ENCODE data around the gene PAN2. TPM values are rescaled to one million over a fixed set of nuclear protein-coding genes. Genes with fewer than 3 reads are reported as not detected.

The PAN2 gene
- total and polyA plus RNA-seq, 10 of the 15 experiments (the other 5 are each of a cell fraction or from before 2014, with no cell fraction given) = 14.4 to 61.8 (median 34.9) TPM

DNA sequence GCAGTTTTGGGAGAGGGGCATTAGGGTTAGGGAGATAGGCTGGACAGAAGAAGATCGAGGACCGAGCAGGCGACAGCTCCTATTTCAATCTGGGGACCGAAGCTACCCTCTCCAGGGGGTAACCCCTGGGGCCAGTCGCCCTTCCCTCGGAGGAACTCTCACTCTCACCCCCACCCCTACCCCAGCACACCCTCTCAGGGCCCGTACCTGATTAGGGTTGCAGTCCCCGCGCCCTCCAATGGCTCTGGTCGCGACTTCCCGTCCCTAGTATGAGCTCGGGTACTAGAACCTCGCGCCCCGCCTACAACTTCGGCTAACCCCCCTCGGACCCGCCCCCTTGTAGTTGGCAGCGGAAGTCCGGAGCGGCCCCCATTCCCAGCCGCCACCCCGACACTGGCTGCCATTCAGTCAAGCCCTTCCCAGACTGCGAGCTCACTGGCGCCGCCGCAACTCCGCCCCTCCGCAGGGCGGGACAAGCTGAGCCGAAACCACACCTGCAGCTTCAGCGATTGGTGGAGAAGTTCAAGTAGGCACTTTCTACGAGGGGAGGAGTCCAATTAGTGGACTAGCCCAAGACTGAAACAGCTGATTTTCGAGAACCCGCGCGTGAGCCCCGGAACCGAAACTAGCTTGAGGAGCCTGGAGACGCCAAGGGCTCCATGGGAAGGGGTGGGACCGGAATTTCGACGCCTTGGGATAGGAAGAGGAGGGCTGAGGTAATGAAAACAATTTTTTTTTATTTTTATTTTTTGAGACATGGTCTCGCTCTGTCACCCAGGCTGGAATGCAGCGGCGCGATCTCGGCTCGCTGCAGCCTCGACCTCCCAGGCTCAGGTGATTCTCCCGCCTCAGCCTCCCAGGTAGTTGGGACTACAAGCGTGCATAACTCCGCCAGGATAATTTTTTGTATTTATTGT lies 26.3 kb upstream of the PAN2 start, which contains the start of gene STAT2 (continued):
- TF ChIP-seq IRF3 (IDR thresholded peaks at IDR 0.05) (peak; percentile 65; the same call in 1 of the 2 replicates), YBX1 (IDR thresholded peaks at IDR 0.05) (no peak), TBL1XR1 (IDR thresholded peaks at IDR 0.05; ENCODE audit: low read depth, low read length) (no peak), RFX5 (IDR thresholded peaks at IDR 0.05; ENCODE audit: low read depth, low read length) (peak; percentile 57; the same call in 1 of the 2 replicates), ZNF217 (IDR thresholded peaks at IDR 0.05) (no peak), BRCA1 (IDR thresholded peaks at IDR 0.05; ENCODE audit: low read depth, low read length) (no peak), GABPA (IDR thresholded peaks at IDR 0.05; ENCODE audit: low read depth) (peak; percentile 61), IRF4 (IDR thresholded peaks at IDR 0.05; ENCODE audit: low read depth, low read length) (peak; percentile 78), WRNIP1 (IDR thresholded peaks at IDR 0.05; ENCODE audit: borderline replicate concordance, low read depth, low read length) (no peak), BCL11A (IDR thresholded peaks at IDR 0.05; ENCODE audit: low read depth, low read length) (peak; percentile 48; the same call in 1 of the 2 replicates), HDAC2 (IDR thresholded peaks at IDR 0.05) (no peak), BACH1 (IDR thresholded peaks at IDR 0.05; ENCODE audit: borderline replicate concordance) (peak; percentile 78), SIN3A (IDR thresholded peaks at IDR 0.05; ENCODE audit: low read depth, low read length) (peak; percentile 75; the same call in 1 of the 2 replicates), CBFB (IDR thresholded peaks at IDR 0.05; ENCODE audit: low read depth) (no peak), PML (IDR thresholded peaks at IDR 0.05; ENCODE audit: low read length) (peak; percentile 54), JUNB (IDR thresholded peaks at IDR 0.05) (no peak; the same call in 1 of the 2 replicates), RELB (IDR thresholded peaks at IDR 0.05; ENCODE audit: low read depth) (peak; percentile 96), POLR2AphosphoS2 (IDR thresholded peaks at IDR 0.05; ENCODE audit: low read depth, low read length) (peak; percentile 80), BHLHE40 (IDR thresholded peaks at IDR 0.05; ENCODE audit: borderline replicate concordance in 1 of 2, low read depth in 2 of 2, low read length in 1 of 2) (peak; percentile 91 to 92), MTA2 (IDR thresholded peaks at IDR 0.05; ENCODE audit: low read depth) (peak; percentile 69; the same call in 1 of the 2 replicates), RUNX3 (IDR thresholded peaks at IDR 0.05; ENCODE audit: low read length) (peak; percentile 69), PAX5 (IDR thresholded peaks at IDR 0.05; ENCODE audit: borderline replicate concordance, low read depth, low read length) (no peak; the same call in 1 of the 2 replicates), TAF1 (IDR thresholded peaks at IDR 0.05; ENCODE audit: borderline replicate concordance, low read depth, low read length) (peak; percentile 60; the same call in 1 of the 2 replicates)
- TF ChIP-seq, protein P1, sequence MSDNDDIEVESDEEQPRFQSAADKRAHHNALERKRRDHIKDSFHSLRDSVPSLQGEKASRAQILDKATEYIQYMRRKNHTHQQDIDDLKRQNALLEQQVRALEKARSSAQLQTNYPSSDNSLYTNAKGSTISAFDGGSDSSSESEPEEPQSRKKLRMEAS (IDR thresholded peaks at IDR 0.05; ENCODE audit: low read depth, low read length) = 0 out of 2 replicates have a peak, but pooled peaks have one; percentile 13
- TF ChIP-seq, protein P2, sequence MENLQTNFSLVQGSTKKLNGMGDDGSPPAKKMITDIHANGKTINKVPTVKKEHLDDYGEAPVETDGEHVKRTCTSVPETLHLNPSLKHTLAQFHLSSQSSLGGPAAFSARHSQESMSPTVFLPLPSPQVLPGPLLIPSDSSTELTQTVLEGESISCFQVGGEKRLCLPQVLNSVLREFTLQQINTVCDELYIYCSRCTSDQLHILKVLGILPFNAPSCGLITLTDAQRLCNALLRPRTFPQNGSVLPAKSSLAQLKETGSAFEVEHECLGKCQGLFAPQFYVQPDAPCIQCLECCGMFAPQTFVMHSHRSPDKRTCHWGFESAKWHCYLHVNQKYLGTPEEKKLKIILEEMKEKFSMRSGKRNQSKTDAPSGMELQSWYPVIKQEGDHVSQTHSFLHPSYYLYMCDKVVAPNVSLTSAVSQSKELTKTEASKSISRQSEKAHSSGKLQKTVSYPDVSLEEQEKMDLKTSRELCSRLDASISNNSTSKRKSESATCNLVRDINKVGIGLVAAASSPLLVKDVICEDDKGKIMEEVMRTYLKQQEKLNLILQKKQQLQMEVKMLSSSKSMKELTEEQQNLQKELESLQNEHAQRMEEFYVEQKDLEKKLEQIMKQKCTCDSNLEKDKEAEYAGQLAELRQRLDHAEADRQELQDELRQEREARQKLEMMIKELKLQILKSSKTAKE (IDR thresholded peaks at IDR 0.05; ENCODE audit: low read depth, poor library complexity, severe bottlenecking) = no peak
- TF ChIP-seq, protein P3, sequence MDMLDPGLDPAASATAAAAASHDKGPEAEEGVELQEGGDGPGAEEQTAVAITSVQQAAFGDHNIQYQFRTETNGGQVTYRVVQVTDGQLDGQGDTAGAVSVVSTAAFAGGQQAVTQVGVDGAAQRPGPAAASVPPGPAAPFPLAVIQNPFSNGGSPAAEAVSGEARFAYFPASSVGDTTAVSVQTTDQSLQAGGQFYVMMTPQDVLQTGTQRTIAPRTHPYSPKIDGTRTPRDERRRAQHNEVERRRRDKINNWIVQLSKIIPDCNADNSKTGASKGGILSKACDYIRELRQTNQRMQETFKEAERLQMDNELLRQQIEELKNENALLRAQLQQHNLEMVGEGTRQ (IDR thresholded peaks at IDR 0.05; ENCODE audit: borderline replicate concordance, low read depth, low read length) = no peak
